RPMI8226 (cell line): ENCODE measurements around the gene HOXC10.

Experiments
- DNase-seq: peaks from one replicate; pipeline ENCODE4 v3.0.0-alpha.2; 2015

Gene HOXC10

DNA sequence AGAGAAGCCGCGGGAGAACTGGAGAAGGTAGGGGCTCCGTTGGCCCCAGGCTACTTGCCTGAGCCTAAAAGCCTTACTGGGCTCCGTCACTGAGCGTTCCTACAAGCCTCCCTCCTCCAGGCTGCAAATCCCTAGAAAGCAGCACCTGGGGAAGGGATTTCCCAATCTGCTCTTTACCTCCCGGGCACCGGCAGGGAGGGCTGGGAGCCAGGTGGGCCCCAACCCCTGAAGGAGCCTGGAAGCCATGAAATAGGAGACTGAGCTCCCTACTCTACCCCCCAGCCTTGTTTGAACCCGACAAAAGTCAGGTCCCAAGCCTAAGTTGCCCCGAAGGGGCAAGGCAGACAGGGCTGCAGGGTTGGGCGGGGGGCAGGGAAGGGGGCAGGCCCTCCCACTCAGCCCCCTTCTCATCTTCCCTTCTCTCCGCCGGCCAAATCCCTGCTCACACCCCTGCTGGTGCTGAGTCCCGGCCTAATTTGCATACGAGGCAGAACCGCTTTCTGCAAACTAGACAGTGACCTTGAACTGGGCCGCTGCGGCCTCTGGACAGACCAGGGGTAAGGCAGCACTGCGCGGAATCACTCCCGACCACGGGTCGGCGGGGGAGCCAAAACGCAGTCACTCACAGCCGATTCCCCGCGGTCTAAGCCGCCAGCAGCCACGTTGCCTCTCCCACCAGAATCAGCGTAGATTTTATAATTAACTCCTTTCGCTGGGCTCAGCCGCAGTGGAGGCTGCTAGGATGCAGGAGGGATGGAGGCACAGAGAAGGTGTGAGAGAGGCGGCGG is 34.0 kb upstream of the HOXC10 start:
- no peak for DNase-seq

DNA sequence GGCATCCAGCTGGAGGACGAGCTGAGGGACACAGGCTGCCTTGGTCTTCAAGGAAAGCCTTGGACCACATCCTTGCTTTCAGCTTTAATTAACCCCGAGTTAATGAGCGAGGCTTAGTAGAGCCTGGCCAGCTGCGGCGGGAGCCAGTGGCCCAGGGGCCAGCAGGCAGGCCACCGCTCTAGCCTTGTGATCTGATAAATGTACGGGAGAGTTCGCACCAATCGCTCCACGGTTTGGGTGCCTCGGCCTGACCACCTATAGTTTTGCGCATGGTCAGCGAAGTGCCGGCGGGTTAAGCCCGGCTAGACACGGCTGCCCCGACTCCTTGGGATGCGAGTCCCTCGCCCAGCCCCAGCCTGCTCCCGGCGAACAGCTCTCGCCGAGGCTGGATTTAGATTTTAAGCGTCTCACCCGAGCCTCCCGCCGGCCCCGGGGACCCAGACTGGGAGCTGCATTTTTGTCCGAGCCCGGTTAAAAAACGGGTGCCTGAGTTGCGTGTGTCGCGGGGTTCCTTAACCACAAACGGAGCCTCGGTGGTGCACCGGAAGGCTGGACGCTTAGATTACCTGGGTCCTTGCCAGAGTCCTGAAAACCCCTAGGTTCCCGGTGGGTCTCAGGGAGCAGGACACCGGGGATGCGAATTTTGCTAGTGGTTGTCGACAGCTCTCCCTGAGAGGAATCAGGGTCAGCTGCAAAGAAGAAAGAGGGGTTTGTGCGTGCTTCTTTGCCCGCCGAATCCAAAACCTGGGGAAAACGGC is 33.2 kb upstream of the HOXC10 start:
- DNase-seq = no peak

DNA sequence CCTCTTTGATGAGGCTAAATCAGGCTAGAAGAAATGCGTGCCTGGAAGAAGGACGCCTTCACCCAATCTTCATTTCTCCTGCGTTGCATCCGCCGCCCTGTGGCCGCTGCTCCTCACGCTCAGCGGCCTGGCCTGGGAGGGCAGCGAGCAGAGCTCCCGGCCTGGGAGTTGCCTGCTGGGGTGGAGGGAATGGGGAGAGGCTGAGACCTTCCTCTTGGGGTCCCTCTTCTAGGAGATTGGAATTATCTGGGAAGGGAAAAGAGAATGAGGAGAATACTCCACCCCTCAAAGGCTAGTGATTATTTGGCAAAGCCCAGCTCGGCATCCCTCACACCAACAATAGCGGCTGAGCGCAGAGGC is 32.6 kb upstream of the HOXC10 start:
- peak; percentile 29 for DNase-seq

DNA sequence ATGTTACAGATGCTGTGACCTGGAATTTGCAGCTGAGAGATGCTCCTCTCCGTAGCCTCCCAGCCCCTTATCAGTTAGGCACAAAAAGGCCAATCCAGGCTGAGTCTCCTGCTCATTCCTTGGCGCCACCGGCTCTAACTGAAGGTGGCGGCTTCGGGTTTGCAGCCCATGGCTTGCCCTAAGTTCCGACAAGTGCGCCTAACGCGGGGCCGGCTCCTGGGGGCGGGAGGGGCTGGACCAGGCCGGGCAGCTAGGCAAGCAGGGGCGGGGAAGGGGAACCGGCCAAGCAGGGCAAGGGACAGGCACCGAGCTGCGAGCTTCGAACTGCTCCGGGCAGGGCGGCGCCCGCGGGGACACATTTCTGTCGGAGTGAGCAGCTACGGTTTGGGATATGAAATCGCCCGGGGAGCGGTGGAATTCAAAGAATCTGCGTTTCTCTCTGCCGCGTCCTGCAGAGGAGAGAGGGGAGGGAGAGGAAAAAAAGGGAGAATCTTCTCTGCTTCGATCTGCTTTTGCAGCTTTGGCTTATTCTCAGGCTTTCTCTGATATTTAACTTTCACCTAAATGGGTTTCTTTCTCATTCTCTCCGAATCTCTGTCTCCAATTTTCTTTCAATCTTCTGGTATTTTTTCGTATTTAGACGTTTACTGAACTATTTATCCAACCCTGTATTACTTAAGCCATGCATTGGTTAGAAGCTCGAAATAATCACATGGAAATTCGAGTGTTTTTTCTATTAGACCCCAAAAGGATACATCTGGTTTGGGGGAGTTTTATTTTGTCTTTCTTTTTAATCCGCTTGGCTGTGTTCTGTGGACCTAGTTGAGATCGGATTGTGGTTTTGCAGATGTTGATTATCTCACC is 31.8 kb upstream of the HOXC10 start:
- no peak for DNase-seq

DNA sequence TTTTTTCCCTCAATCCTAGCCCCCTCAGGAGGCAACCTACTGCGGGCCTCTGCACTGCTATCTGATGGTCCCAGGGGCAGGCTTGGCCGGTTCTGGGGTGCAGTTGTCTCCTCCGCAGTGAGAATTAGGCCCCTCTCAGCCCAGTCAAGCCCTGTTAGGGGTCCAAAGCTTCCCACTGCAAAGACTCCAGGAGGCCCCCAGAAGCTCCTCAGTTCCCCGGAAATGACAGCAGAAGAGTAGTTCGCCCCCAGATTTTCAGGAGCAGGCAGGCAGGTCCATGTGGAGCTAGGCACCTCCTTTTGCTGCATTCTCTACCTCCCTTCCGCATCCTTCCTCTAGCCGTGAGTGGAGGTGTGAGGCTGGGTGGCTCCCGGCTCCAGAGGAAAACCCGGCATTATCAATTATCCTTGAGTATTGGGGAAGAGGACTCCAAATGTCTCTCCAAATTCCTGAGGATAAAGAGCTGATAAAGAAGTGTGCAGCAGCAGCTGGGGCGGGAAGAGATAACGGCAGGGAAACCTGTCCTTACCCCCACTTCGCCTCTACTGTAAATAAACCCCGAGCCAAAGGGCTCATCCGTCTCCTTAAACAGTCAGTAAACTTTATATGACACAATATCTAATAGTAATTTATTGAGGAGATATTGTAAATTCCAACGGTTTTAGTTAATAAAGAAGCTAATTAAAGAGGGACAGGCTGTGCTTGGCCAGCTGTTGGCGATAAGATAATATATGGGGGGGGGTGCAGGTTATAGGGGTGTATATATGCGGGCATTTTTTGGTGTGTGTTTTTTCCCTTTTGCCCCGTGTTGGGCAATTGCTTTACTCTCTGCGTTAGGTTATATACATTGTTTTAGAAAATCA is 30.9 kb upstream of the HOXC10 start:
- no peak for DNase-seq

DNA sequence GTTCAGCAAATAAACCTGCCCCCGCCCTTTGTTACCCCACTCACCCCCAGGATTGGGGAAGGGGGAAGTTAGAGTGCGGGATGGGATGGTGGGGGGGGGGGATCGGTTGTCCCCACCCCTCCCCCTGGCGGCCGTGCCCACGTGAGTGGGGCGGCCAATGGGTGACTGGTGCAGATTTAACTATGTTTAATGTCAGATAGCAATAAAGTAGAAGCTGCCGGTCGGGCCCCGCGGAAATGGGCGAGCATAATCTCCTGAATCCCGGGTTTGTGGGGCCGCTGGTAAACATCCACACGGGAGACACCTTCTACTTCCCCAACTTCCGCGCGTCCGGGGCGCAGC is 30.3 kb upstream of the HOXC10 start, which contains the start of gene HOXC12:
TSS of gene HOXC12 (plus strand) at position 210 of the 342 bp plus-strand sequence. CDS start at position 237, 27 bp downstream.
- no peak for DNase-seq

DNA sequence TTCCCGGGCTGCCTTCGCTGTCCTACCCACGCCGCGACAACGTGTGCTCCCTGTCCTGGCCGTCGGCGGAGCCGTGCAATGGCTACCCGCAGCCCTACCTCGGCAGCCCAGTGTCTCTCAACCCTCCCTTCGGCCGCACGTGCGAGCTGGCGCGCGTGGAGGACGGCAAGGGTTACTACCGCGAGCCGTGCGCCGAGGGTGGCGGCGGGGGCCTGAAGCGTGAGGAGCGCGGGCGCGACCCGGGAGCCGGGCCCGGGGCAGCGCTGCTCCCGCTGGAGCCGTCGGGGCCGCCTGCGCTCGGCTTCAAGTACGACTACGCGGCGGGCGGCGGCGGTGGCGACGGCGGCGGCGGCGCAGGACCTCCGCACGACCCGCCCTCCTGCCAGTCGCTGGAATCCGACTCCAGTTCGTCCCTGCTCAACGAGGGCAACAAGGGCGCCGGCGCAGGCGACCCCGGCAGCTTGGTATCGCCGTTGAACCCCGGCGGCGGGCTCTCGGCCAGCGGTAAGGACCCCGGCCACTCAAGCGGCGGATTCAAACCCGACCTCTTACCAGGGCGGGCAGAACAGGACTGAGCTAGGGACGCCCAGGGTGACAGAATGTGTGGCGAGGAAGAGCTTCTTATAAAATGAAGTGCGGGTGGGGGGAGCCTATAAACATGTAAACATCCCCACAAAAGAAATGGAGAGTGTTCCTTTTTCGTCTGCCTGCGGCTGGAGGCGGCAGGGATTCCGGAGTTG is 29.7 kb upstream of the HOXC10 start:
- no peak for DNase-seq

DNA sequence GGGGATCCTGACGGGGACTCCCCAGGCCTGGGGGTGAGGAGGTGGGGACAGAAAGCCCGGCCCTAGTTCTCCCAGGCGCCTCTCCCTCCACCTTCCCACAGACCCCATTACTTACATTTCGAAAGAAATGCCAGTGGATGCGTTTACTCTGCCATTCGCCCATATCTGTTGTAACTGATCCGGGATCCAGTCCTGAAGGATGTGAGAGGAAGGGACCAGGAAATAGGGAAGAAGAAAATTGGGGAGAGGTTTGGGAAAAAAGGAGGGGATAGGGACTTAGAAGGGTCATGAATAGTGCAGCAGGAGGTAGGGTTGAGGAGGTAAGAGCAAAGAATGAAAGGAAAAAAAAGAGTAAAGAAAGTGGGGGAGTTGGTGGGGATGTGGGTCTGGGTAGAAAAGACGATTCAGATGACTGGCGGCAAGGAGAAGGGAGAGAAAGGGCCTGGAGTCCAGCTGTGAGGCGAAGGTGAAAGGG is 29.1 kb upstream of the HOXC10 start:
- DNase-seq = no peak

DNA sequence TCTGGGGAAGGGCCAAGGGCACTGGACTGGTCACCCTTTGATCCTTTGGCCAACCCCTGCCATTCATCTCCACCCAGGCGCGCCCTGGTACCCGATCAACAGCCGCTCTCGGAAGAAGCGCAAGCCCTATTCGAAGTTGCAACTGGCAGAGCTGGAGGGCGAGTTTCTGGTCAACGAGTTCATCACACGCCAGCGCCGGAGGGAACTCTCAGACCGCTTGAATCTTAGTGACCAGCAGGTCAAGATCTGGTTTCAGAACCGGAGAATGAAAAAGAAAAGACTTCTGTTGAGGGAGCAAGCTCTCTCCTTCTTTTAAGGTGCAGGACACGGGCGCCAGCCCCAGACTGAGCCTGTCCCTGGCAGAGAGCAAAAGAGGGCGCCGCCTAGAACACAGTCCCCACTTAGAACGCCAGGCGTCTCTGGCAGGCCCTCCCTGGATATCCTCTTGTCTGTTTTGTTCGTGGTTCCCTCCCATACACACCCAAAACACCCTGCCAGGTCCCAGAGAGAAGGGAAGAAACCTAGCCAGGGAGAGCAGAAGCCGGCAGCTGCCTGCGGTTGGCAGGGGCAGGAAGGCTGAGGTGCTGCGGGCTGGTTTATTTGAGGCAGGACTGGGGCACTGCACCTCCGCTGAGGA is 28.6 kb upstream of the HOXC10 start:
- peak; percentile 48 for DNase-seq

DNA sequence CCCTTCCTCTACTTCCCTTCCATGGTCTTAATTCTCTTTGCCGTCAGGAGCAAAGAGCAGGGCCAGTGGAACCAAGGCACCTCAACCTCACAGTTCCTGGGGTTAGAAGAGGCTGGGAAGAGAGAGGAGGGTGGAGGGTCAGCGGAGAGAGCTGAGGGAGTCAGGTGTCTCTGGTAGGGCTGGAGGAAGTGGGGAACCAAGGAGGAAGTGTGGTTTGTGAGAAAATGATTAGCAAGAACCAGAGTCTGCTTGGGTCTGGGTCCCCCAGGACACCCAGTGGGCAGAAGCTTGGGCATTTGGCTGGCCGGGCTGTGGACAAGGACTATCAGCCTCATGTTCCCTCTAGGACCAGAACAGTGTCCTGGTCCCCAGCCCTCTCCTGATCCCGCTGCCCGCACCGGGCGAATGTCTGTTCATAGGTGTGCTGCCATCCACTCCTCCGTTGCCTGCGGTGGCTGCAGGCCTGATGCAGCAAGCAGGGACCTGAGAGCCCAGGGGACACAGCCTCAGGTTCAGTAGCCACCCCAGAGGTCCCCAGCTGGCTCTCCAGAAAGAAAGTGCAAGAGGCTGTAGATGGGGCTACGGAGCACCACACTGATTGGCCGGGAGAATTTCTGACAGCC is 27.9 kb upstream of the HOXC10 start:
- no peak for DNase-seq

DNA sequence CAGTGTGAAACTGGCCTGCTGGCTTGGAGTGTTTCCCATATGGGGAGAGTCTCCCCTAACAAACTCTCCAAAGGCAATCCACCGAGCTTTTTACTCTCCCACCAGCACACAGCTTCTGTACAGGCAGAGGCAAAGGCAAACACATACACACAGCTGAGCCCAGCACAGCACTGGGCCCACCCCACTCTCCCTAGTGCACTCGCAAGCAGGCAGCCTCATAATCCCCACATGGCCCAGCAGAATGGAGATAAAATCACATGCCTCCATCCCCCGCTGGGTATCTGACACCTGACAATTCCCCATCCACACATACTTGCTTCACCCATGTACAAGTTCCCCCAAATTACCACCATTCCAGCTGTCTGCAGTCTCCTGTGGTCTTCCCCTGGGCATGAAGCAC is 26.8 kb upstream of the HOXC10 start:
- no peak for DNase-seq

DNA sequence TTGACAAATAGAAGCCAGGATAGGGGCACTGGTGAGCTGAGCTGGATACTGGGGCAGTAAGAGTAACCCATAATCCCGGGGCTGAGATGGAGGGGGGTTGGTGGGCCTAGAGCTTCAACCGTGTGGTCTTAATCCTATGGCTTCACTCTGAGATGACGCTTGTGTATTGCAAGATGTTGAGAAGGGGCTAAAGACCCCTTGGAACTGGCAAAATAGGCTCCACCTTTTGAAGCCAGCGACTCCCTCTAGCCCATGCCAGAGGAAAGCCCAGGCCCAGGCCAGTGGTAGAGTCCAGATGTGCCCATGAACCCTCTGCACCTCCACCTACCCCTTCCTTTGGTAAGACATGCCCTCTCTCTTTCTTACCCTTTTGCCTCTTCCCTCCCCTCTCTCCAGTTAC is 25.6 kb upstream of the HOXC10 start:
- DNase-seq = no peak

DNA sequence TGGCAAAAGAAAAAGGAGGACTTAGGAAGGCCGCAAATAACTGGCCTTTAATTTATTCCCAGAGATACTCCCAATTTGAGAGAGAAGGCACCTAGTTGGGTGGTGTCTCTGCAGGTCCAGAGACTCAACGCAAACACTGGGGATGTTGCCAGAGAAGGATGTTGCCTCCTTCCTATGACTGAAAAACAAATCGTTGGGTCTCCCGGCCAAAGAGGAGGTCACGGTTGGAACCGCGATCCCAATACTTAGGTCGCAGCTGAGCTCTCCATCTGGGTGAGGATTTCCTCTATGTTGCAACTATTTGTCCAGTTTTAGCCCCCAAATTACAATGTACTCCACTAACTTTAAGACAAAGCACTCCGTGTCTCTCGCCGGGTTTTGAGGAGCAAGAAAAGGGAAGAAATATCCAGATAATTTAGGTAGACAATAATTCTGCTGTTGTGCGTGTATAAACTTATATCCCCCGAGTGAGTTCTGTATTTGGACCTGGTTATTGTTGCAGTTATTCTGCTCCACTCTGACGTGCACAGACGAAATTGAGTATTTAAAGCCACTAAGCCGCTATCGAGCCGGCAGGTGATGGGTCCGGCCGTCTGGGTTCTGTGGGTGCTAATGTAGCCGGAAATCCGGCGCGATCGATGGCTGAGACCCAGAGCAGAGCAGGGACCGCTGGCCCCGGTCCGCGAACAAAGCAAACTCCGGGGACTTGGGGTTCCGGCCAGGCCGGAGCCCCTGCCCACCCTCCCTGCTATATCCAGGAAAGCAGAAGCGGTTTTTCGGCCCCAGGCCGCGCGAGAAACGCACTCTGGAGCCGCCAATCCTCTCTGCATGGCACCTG is 24.5 kb upstream of the HOXC10 start:
- no peak for DNase-seq

DNA sequence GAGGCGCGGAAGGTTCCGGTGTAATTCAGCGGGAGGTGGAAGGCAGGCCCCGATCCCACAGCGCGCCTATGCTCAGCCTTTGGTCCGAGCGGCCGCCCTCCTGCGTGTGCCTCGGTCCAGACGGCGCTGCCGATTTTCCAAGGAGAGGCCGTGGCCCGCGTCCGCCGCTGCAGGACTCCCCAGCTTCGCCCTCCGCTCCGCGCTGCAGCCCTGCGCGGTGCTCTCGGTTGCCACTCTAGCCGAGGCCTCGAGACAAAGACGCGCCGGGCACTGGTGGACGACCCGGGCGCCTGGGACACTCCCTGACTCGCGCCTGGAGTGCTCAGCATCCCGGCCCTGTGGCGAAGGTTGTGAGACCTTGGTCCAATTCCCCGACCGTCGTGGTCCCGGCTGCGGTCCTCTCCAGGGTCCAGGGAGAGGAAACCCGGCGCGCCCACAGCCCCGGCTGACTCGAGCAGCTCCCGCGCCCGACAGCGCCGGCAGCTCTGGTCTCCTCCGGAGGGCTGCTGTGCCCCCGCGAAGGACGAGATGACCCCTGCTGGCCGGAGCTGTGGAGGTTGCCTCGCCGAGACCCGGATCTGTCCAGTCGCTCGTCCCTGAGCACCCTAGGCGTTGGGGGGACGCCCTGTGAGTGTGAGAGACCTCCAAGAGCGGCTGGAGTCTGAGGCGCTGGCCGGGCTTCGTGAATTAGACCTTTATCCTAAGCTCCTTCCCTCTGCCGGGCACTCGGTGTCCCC is 23.8 kb upstream of the HOXC10 start:
- no peak for DNase-seq

DNA sequence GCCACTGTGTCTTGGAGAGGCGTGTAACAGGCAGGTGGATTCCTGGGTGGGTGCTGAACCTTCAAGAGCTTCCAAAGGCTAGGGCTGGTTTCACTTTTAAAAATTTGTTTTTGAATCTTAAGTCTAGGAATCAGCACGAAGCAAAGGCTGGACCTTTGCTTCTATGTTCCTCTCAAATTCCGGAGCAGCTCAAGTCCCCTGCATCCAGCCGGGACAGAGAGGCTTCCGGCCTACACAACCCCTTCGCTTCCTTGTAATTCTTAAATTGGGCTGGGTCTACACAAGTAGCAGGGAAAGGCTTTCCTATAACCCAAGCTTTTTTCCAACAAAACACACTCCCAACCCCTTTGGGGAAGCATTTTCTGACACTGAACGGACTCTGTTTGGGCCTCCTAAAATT is 21.9 kb upstream of the HOXC10 start:
- no peak for DNase-seq

DNA sequence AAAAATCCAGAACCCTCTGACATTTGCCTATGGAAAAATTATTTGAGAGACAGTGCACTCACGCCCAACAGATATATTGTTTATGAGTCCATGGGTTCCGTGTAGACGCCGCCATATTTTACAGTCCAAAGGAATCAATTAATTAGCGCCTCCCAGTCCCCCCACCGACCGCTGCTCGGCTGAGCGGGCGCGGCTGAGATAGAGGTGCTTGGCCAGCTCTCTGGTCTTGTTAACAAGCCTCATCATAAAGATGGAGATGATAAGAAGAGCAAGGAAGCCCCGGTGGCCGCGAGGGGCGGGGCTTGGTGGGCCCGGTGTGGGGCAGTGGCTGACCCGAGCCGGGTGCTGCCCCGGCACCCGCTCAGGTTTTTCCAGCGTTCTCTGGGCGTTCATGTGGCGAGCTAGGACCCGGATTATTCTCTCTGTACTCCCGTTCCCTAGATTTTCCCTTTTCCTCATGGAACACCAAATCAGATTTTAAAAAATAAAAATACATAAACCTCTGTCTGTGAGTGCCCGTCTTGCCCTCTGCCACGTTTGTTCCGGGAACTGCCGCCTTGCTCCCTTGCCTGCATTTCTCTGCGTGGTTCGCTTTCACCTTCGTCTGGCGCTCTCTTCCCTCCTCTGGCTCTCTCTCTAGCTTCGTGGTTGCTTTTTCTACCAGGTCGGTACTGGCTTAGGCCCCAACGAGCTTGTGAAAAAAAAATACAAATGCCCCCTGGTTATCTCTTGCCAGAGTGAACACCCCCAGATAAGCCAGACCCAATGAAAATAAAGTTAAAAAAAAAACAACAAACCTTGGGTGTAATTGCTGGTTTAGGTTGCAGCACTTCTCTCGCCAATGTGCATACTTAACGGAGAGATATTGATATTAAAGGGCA is 21.3 kb upstream of the HOXC10 start:
- no peak for DNase-seq

DNA sequence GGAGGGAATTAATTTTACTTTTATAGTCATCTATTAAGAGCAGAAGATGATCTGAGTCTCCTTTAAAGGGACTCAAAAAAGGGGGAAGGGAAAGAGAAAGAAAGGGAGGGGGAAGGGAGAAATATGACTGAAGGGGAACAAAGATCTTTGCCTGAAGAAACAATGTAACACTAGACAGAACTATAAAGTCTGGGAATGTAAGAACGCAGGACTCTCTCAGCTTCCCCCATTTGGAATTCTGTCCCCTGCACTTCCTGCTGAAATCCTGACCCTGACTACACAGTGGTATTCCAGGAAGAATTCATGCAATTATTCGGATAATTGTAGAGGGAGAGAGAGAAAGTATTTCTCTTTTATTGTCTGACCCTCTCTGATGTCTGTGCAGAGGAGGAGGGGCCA is 20.6 kb upstream of the HOXC10 start:
- no peak for DNase-seq
